Progenitor cell of endocrine pancreas (in vitro differentiated cells): ENCODE results near the gene USP6NL. TPM values are rescaled to one million over a fixed set of nuclear protein-coding genes. Genes with fewer than 3 reads are reported as not detected.
"Not testable (repeated sequence)": the region's sequence is repeated elsewhere in the genome, so short reads cannot be mapped to it uniquely, and the experiment has no call there.

Experiments
- DNase-seq: peaks from one replicate; pipeline ENCODE4 v3.0.0; 2021; ENCODE audit warnings: low spot score; ENCODE audit not compliant: unreplicated experiment
- H3K27ac Mint-ChIP-seq: 2 replicates; pipeline ENCODE4 v1.8.0; 2021; ENCODE audit warnings: mild to moderate bottlenecking, moderate library complexity, mixed read lengths
- H3K27me3 Mint-ChIP-seq: 2 replicates; pipeline ENCODE4 v1.8.0; 2021; ENCODE audit warnings: mixed read lengths
- H3K36me3 Mint-ChIP-seq: 2 replicates; pipeline ENCODE4 v1.8.0; 2022; ENCODE audit warnings: mixed read lengths; ENCODE audit not compliant: insufficient read depth
- H3K4me1 Mint-ChIP-seq: 2 replicates; pipeline ENCODE4 v1.8.0; 2021; ENCODE audit warnings: low read depth, mixed read lengths
- H3K4me3 Mint-ChIP-seq: 2 replicates; pipeline ENCODE4 v1.8.0; 2021; ENCODE audit warnings: low read depth, mild to moderate bottlenecking, moderate library complexity, mixed read lengths
- H3K9me3 Mint-ChIP-seq: 2 replicates; pipeline ENCODE4 v1.8.0; 2021; ENCODE audit warnings: low read depth, mixed read lengths
- total RNA-seq: library from RNA; stranded (reverse); gene quantifications from 2 replicates; pipeline ENCODE4 v1.2.1, GENCODE V29; 2021
- TF ChIP-seq, protein P1 (sequence below): fragments of 200-600 bp; sonication (generic); IDR thresholded peaks from one replicate; pipeline ENCODE4 v1.5.0; 2021; ENCODE audit warnings: antibody characterized with exemption, mild to moderate bottlenecking; ENCODE audit not compliant: unreplicated experiment

Gene USP6NL
- total RNA-seq, 1 donor from 2014 or later, result 37.3 TPM

DNA sequence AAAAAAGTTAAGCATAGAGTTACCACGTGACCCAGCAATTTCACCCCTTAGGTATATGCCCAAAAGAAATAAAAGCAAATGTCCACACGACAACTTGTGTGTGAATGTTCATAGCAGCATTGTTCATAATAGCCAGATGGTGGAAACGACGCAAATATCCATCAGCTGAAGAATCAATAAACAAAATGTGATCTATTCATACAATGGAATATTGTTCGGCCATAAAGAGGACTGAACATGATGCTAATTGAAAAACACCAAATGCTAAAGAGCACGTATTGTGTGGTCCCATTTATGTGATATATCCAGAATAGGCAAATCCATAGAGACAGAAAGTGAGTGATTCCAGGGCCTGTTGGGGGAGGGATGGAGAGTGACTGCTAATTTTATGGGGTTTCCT is 18.3 kb upstream of the USP6NL start:
- H3K4me1 Mint-ChIP-seq, result no peaks in the 10 kb centered on the region
- TF ChIP-seq, protein P1, sequence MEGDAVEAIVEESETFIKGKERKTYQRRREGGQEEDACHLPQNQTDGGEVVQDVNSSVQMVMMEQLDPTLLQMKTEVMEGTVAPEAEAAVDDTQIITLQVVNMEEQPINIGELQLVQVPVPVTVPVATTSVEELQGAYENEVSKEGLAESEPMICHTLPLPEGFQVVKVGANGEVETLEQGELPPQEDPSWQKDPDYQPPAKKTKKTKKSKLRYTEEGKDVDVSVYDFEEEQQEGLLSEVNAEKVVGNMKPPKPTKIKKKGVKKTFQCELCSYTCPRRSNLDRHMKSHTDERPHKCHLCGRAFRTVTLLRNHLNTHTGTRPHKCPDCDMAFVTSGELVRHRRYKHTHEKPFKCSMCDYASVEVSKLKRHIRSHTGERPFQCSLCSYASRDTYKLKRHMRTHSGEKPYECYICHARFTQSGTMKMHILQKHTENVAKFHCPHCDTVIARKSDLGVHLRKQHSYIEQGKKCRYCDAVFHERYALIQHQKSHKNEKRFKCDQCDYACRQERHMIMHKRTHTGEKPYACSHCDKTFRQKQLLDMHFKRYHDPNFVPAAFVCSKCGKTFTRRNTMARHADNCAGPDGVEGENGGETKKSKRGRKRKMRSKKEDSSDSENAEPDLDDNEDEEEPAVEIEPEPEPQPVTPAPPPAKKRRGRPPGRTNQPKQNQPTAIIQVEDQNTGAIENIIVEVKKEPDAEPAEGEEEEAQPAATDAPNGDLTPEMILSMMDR, result no peak
- H3K9me3 Mint-ChIP-seq, result no peaks in the 10 kb centered on the region
- no peak overlapping the region for H3K4me3 Mint-ChIP-seq
- H3K27me3 Mint-ChIP-seq, result no peaks in the 10 kb centered on the region
- no peak overlapping the region for H3K27ac Mint-ChIP-seq
- no peak for DNase-seq
- no peaks in the 10 kb centered on the region for H3K36me3 Mint-ChIP-seq

- not testable (repeated sequence) for H3K36me3 Mint-ChIP-seq, H3K27ac Mint-ChIP-seq, H3K4me1 Mint-ChIP-seq, DNase-seq, H3K27me3 Mint-ChIP-seq, H3K9me3 Mint-ChIP-seq, H3K4me3 Mint-ChIP-seq
Observed at GRCh38 chr10:11627941-11628340, 16.5 kb upstream of the USP6NL start.

- no peaks in the 10 kb centered on the region for H3K4me1 Mint-ChIP-seq
- H3K9me3 Mint-ChIP-seq, result no peaks in the 10 kb centered on the region
- TF ChIP-seq, protein P1, result no peak
- no peak overlapping the region for H3K27ac Mint-ChIP-seq
- H3K36me3 Mint-ChIP-seq, result no peaks in the 10 kb centered on the region
- no peak for DNase-seq
- no peaks in the 10 kb centered on the region for H3K27me3 Mint-ChIP-seq
- H3K4me3 Mint-ChIP-seq, result no peak overlapping the region
Observed at GRCh38 chr10:11626071-11626470, 14.6 kb upstream of the USP6NL start.

DNA sequence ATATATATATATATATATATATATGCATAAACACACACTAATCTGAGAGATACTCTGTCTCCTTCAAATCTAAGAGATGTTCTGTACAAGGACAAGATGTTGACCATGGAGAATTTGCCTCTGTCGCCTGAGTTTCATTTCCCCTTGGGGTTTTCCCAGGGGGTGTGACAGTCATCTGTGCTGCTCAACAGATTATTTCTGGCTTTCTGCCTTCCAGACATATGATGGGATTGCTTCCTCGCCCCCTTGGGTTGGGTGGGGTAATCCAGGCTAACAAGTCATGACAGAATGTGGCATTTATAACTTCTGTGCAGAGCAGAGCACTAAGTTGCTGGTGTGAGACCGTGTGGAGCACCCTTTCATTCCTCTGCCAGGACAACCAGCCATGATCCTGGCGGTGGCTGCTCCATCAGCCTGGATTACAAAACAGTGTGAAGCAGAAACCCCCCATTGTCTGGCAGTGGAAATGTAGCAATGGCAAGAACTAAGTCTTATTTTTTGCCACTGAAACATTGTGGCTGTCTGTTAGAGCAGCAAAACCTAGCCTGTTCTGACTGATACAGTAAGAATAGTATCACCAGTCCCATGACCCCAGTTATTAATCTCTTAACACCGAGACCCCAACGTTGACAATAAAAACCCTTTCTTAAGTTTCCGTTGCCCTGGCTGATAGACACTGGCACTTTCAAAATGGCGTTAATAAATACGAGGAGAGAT is 13.7 kb upstream of the USP6NL start:
- Mint-ChIP-seq H3K4me1 (no peaks in the 10 kb centered on the region), H3K9me3 (no peaks in the 10 kb centered on the region), H3K36me3 (no peaks in the 10 kb centered on the region), H3K27ac (no peak overlapping the region), H3K4me3 (no peak overlapping the region), H3K27me3 (no peaks in the 10 kb centered on the region)
- DNase-seq, result no peak
- TF ChIP-seq, protein P1, result no peak

GRCh38 chr10:11617233-11617632 is 5.8 kb upstream of the USP6NL start:
- Mint-ChIP-seq H3K4me1 (peaks cover 5% of the 10 kb centered on the region), H3K27me3 (no peaks in the 10 kb centered on the region), H3K9me3 (peaks cover 3% of the 10 kb centered on the region), H3K36me3 (no peaks in the 10 kb centered on the region), H3K27ac (no peak overlapping the region), H3K4me3 (no peak overlapping the region)
- TF ChIP-seq, protein P1, result no peak
- no peak for DNase-seq

DNA sequence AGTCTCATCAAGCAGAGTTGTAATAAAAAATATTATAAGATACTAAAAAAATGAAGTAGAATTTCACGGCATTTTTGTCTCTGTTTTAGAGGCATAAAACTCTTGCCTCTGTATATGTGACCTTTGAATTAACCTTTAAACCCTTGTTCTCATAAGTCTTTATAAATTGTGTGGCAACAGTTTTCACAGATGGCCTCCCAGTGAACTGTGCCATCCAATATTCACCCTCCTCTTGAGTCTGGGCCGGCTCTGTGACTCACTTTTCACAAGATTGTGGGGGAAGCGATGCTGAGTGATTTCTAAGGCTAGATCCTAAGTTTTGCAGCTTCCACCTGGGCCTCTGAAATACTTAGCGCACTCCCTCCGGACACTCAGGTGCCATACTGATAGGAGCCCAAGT is 4.6 kb upstream of the USP6NL start:
- Mint-ChIP-seq H3K27me3 (no peaks in the 10 kb centered on the region), H3K9me3 (peaks cover 3% of the 10 kb centered on the region), H3K27ac (no peak overlapping the region), H3K4me3 (no peak overlapping the region), H3K4me1 (peaks cover 6% of the 10 kb centered on the region), H3K36me3 (no peaks in the 10 kb centered on the region)
- TF ChIP-seq, protein P1, result no peak
- no peak for DNase-seq
